ENCODE measurements around the gene KCNJ9.

GRCh38 chr1:160076295-160076694, 5.0 kb upstream of the KCNJ9 start:
- TF ChIP-seq, protein P1, sequence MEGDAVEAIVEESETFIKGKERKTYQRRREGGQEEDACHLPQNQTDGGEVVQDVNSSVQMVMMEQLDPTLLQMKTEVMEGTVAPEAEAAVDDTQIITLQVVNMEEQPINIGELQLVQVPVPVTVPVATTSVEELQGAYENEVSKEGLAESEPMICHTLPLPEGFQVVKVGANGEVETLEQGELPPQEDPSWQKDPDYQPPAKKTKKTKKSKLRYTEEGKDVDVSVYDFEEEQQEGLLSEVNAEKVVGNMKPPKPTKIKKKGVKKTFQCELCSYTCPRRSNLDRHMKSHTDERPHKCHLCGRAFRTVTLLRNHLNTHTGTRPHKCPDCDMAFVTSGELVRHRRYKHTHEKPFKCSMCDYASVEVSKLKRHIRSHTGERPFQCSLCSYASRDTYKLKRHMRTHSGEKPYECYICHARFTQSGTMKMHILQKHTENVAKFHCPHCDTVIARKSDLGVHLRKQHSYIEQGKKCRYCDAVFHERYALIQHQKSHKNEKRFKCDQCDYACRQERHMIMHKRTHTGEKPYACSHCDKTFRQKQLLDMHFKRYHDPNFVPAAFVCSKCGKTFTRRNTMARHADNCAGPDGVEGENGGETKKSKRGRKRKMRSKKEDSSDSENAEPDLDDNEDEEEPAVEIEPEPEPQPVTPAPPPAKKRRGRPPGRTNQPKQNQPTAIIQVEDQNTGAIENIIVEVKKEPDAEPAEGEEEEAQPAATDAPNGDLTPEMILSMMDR (IDR thresholded peaks at IDR 0.05; ENCODE audit: low read length): no peak
- TF ChIP-seq EZH2phosphoT487 (IDR thresholded peaks at IDR 0.05; ENCODE audit: low read length): no peak
